Ishikawa (cell line): ENCODE results near the gene YTHDF1.

Source experiments
- CEBPB ChIP-seq: IDR thresholded peaks from 2 replicates; pipeline ENCODE4 v1.6.1; 2012
- CREB1 ChIP-seq: IDR thresholded peaks from 2 replicates; pipeline ENCODE4 v1.6.1; 2012; ENCODE audit warnings: low read depth
- EGR1 ChIP-seq: IDR thresholded peaks from 2 replicates; pipeline ENCODE4 v1.6.1; 2012
- EP300 ChIP-seq: IDR thresholded peaks from 2 replicates; pipeline ENCODE4 v1.6.1; 2012; ENCODE audit warnings: borderline replicate concordance
- FOXM1 ChIP-seq: IDR thresholded peaks from 2 replicates; pipeline ENCODE4 v1.6.1; 2012; ENCODE audit warnings: low read depth, borderline replicate concordance
- MAX ChIP-seq: IDR thresholded peaks from 2 replicates; pipeline ENCODE4 v1.6.1; 2012
- RAD21 ChIP-seq: IDR thresholded peaks from 2 replicates; pipeline ENCODE4 v1.6.1; 2012; ENCODE audit warnings: low read depth
- REST ChIP-seq: IDR thresholded peaks from 2 replicates; pipeline ENCODE4 v1.6.1; 2012; ENCODE audit warnings: low read depth, mild to moderate bottlenecking
- TAF1 ChIP-seq: IDR thresholded peaks from 2 replicates; pipeline ENCODE4 v1.6.1; 2012; ENCODE audit warnings: low read depth, mild to moderate bottlenecking
- TCF12 ChIP-seq: IDR thresholded peaks from 2 replicates; pipeline ENCODE4 v1.6.1; 2012; ENCODE audit warnings: low read depth
- TEAD4 ChIP-seq: IDR thresholded peaks from 2 replicates; pipeline ENCODE4 v1.6.1; 2012
- USF1 ChIP-seq: IDR thresholded peaks from 2 replicates; pipeline ENCODE4 v1.6.1; 2012
- YY1 ChIP-seq: IDR thresholded peaks from 2 replicates; pipeline ENCODE4 v1.6.1; 2012; ENCODE audit warnings: low read depth
- ZBTB7A ChIP-seq: IDR thresholded peaks from 2 replicates; pipeline ENCODE4 v1.6.1; 2012; ENCODE audit warnings: low read depth

- TF ChIP-seq RAD21 (peak; percentile 40; the same call in 1 of the 2 replicates), ZBTB7A (no peak), CEBPB (no peak), USF1 (no peak), CREB1 (no peak), TAF1 (no peak), EP300 (no peak), MAX (no peak), REST (no peak), YY1 (no peak), EGR1 (no peak), TCF12 (no peak), TEAD4 (no peak), FOXM1 (no peak)
Observed at GRCh38 chr20:63172726-63173125, 43.2 kb downstream of the YTHDF1 start.
